PC-9 (cell line): ENCODE results near the gene PROKR1. TPM values are rescaled to one million over a fixed set of nuclear protein-coding genes. Genes with fewer than 3 reads are reported as not detected.

Experiments used
- BruUV-seq: library from RNA; stranded (reverse); fragments of 400-500 nt; replicated peaks from 2 replicates; lab custom pipeline; 2021; lab: Mats Ljungman, UMichigan
- CTCF ChIA-PET: fragments of 300-600 bp; sonication (Branson Sonifier 250); formaldehyde crosslinking; loops from one replicate; lab custom pipeline; 2022; ENCODE audit warnings: antibody characterized with exemption; lab: Charles Lee
- POLR2A ChIA-PET: fragments of 300-600 bp; sonication (Branson Sonifier 250); formaldehyde crosslinking; loops from one replicate; lab custom pipeline; 2022; ENCODE audit warnings: antibody characterized with exemption; ENCODE audit not compliant: unreplicated experiment; lab: Charles Lee
- DNase-seq, 2 experiments: peaks; one replicate each; pipeline versions ENCODE4 v3.0.0 to v3.0.0-alpha.2; 2015 to 2022; ENCODE audit warnings: mixed read lengths in 1 of 2
- H2AFZ ChIP-seq: fragments of 200-600 bp; sonication (generic); 2 replicates; pipeline ENCODE4 v1.8.1; 2017; ENCODE audit warnings: antibody characterized with exemption
- H3F3A ChIP-seq: fragments of 200-600 bp; sonication (generic); 2 replicates; pipeline ENCODE4 v1.8.1; 2017; ENCODE audit warnings: antibody characterized with exemption, mild to moderate bottlenecking, low read depth; ENCODE audit not compliant: insufficient read depth
- H3K27ac ChIP-seq: fragments of 200-600 bp; sonication (generic); 2 replicates; pipeline ENCODE4 v1.6.1; 2016; ENCODE audit warnings: mixed run types
- H3K27me3 ChIP-seq: fragments of 200-600 bp; sonication (generic); 2 replicates; pipeline ENCODE4 v1.6.1; 2016; ENCODE audit warnings: low read depth, mixed run types; ENCODE audit not compliant: insufficient read depth
- H3K36me3 ChIP-seq: fragments of 200-600 bp; sonication (generic); 2 replicates; pipeline ENCODE4 v1.6.1; 2016; ENCODE audit warnings: low read depth, mixed run types
- H3K4me1 ChIP-seq: fragments of 200-600 bp; sonication (generic); replicated peaks from 2 replicates; pipeline ENCODE4 v1.6.1; 2016; ENCODE audit warnings: mixed run types; ENCODE audit not compliant: insufficient read depth
- H3K4me2 ChIP-seq: fragments of 200-600 bp; sonication (generic); 2 replicates; pipeline ENCODE4 v1.6.1; 2017; ENCODE audit warnings: mixed run types
- H3K4me3 ChIP-seq: fragments of 200-600 bp; sonication (generic); 2 replicates; pipeline ENCODE4 v1.6.1; 2016; ENCODE audit warnings: mixed run types
- H3K79me2 ChIP-seq: fragments of 200-600 bp; sonication (generic); 2 replicates; pipeline ENCODE4 v1.6.1; 2017; ENCODE audit warnings: low read depth, mixed run types
- H3K9me2 ChIP-seq: fragments of 200-600 bp; sonication (generic); 2 replicates; pipeline ENCODE4 v1.8.1; 2017; ENCODE audit warnings: mild to moderate bottlenecking; ENCODE audit not compliant: insufficient read depth
- H3K9me3 ChIP-seq: fragments of 200-600 bp; sonication (generic); 2 replicates; pipeline ENCODE4 v1.8.1; 2016; ENCODE audit warnings: low read depth; ENCODE audit not compliant: insufficient read depth
- H4K20me1 ChIP-seq: fragments of 200-600 bp; sonication (generic); 2 replicates; pipeline ENCODE4 v1.8.1; 2017; ENCODE audit not compliant: insufficient read depth
- CTCF ChIP-seq: fragments of 200-600 bp; sonication (generic); conservative IDR thresholded peaks from 2 replicates; pipeline ENCODE4 v1.6.1; 2017; ENCODE audit warnings: mixed run types, antibody characterized with exemption, mild to moderate bottlenecking, moderate library complexity
- EZH2 ChIP-seq: fragments of 200-600 bp; sonication (generic); IDR thresholded peaks from 2 replicates; pipeline ENCODE4 v1.8.0; 2017; ENCODE audit warnings: antibody characterized with exemption, low read depth
- intact Hi-C: fragments of 100-400 bp; cut with micrococcal nuclease; formaldehyde crosslinking; loops from one replicate; pipeline ENCODE4 v1.10.0; 2022; ENCODE audit not compliant: unreplicated experiment
- total RNA-seq: library from RNA; stranded (reverse); gene quantifications from 2 replicates; pipeline ENCODE4 v1.2.3, GENCODE V29; 2021

PROKR1 gene
- total RNA-seq, 1 experiment from 2014 or later: not detected

GRCh38 chr2:68662466-68662865, 19.1 kb downstream of the PROKR1 start:
- no peaks in the 10 kb centered on the region for H3K9me2 ChIP-seq
- H3K36me3 ChIP-seq: no peaks in the 10 kb centered on the region
- H3K4me1 ChIP-seq: no peaks in the 10 kb centered on the region
- no peaks in the 10 kb centered on the region for H4K20me1 ChIP-seq
- ChIA-PET CTCF (no interaction called here), POLR2A (no interaction called here)
- no peak overlapping the region for H2AFZ ChIP-seq
- no peak overlapping the region for H3K4me2 ChIP-seq
- no peak overlapping the region for H3K27ac ChIP-seq
- H3K4me3 ChIP-seq: no peak overlapping the region
- H3F3A ChIP-seq: no peaks in the 10 kb centered on the region
- intact Hi-C loops: no loop called here
- H3K27me3 ChIP-seq: peaks cover 20% of the 10 kb centered on the region
- no peak for DNase-seq
- BruUV-seq: no TSS peak
- TF ChIP-seq CTCF (no peak), EZH2 (no peak)
- H3K9me3 ChIP-seq: no peaks in the 10 kb centered on the region
- no peaks in the 10 kb centered on the region for H3K79me2 ChIP-seq

GRCh38 chr2:68663371-68664156, 20.2 kb downstream of the PROKR1 start:
- Histone ChIP-seq H2AFZ (no peak overlapping the region), H3F3A (no peaks in the 10 kb centered on the region), H3K4me1 (no peaks in the 10 kb centered on the region), H3K27ac (no peak overlapping the region), H3K27me3 (peaks cover 13% of the 10 kb centered on the region; the same call in 1 of the 2 replicates), H4K20me1 (no peaks in the 10 kb centered on the region), H3K9me3 (no peaks in the 10 kb centered on the region), H3K4me3 (no peak overlapping the region), H3K9me2 (no peaks in the 10 kb centered on the region), H3K36me3 (no peaks in the 10 kb centered on the region), H3K79me2 (no peaks in the 10 kb centered on the region), H3K4me2 (no peak overlapping the region)
- DNase-seq: no peak
- intact Hi-C loops: no loop called here
- TF ChIP-seq EZH2: no peak
- no peak for TF ChIP-seq CTCF
- POLR2A ChIA-PET: no interaction called here
- BruUV-seq: no TSS peak
- CTCF ChIA-PET: no interaction called here

GRCh38 chr2:68667371-68667770, 24.0 kb downstream of the PROKR1 start:
- no peak overlapping the region for H3K4me3 ChIP-seq
- H3K4me2 ChIP-seq: no peak overlapping the region
- H4K20me1 ChIP-seq: no peaks in the 10 kb centered on the region
- no peaks in the 10 kb centered on the region for H3K36me3 ChIP-seq
- intact Hi-C loops: no loop called here
- peaks cover 8% of the 10 kb centered on the region; the same call in 1 of the 2 replicates for H3K27me3 ChIP-seq
- no peak overlapping the region for H2AFZ ChIP-seq
- no peak for TF ChIP-seq CTCF
- no peak for TF ChIP-seq EZH2
- H3K4me1 ChIP-seq: no peaks in the 10 kb centered on the region
- ChIA-PET CTCF (no interaction called here), POLR2A (no interaction called here)
- H3K27ac ChIP-seq: no peak overlapping the region
- H3K9me3 ChIP-seq: no peaks in the 10 kb centered on the region
- H3K9me2 ChIP-seq: no peaks in the 10 kb centered on the region
- H3F3A ChIP-seq: no peaks in the 10 kb centered on the region
- DNase-seq: no peak
- no TSS peak for BruUV-seq
- no peaks in the 10 kb centered on the region for H3K79me2 ChIP-seq
